ENCODE data around the gene ARL15. TPM values are rescaled to one million over a fixed set of nuclear protein-coding genes. Genes with fewer than 3 reads are reported as not detected.

ARL15 gene
- total RNA-seq, result 29.4 and 51.7 TPM in 2 replicates

DNA sequence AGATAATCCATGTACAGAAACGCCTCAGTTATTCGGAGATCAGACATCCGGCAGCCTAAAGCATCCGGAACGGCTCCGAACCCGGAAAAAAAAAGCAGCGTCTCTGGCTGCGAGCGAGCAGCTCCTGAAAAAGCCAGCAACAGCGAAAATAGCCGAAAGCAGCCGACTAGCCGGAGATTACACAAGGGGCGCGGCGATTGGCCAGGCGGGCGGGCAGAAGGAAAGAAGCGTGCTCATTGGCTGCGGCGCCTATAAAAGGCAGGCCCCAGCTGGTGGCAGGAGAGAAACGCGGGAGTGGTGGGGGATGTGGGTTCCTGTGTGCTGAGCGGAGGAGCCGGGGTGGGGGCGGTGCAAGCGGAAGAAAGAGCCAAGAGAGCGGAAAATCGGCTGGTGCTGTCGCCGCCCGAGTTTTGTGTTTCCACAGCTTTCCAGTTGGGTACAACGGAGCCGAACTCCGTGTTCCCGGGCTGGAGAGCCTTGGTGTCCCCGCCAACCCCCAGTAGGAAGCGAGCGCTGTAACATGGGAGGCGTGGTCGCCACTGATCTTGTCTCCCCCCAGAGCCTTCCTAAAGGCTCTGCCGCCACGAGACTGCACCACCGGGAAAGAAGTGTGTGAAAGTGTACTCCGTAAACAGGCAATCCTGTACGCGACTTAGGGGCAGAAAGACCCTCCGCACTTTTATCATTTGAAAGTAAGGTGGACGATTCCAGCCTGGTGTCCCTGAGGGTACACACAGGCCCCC lies at the start of gene ARL15:
TSS of gene ARL15 (minus strand) at position 141 of the 743 bp plus-strand sequence.

Other genes with a start within 250 kb of the ARL15 start
- gene HSPB3, start 145.1 kb upstream of the ARL15 start, total RNA-seq, result not detected in 2 replicates
- 31.8 and 53.2 TPM in 2 replicates for gene SNX18, start 207.2 kb upstream of the ARL15 start, total RNA-seq

Data from endothelial cell of coronary artery (primary cell).